CD4-positive, alpha-beta T cell (primary cell): ENCODE measurements around the gene STX8. TPM values are rescaled to one million over a fixed set of nuclear protein-coding genes. Genes with fewer than 3 reads are reported as not detected.

ENCODE experiments used
- ATAC-seq: fragments of 200-7000 bp; cut with Tn5 transposase; one replicate; pipeline ENCODE4 v1.10.0; 2022; ENCODE audit warnings: mild to moderate bottlenecking; ENCODE audit not compliant: poor library complexity
- CTCF ChIA-PET: fragments of 350-600 bp; sonication (Branson Sonifier 250); formaldehyde crosslinking; loops from one replicate; lab custom pipeline; 2021; ENCODE audit warnings: antibody characterized with exemption, inconsistent platforms; lab: Charles Lee
- POLR2A ChIA-PET: fragments of 350-600 bp; sonication (Branson Sonifier 250); formaldehyde crosslinking; loops from one replicate; lab custom pipeline; 2021; ENCODE audit warnings: antibody characterized with exemption, inconsistent platforms; lab: Charles Lee
- DNase-seq, 14 experiments: peaks; one replicate each; pipeline ENCODE4 v3.0.0-alpha.2; 2013 to 2020; ENCODE audit warnings: mixed read lengths in 2 of 14
- H3K27ac ChIP-seq, 2 donors: one replicate each; pipeline versions ENCODE4 v1.5.1 to v1.7.0; 2013; ENCODE audit warnings: low read length in 2 of 2, low read depth in 1 of 2, mild to moderate bottlenecking in 1 of 2
- H3K27me3 ChIP-seq, 2 experiments: 1 replicate in 1 of 2; 2 replicates in 1 of 2; pipeline versions ENCODE4 v1.6.1 to v1.7.0; 2013; ENCODE audit warnings: low read length in 2 of 2, control low read depth in 1 of 2, mild to moderate bottlenecking in 1 of 2, moderate library complexity in 1 of 2; ENCODE audit not compliant: insufficient read depth in 2 of 2, control insufficient read depth in 1 of 2
- H3K36me3 ChIP-seq: one replicate; pipeline ENCODE4 v1.6.1; 2013; ENCODE audit warnings: low read length, control low read depth; ENCODE audit not compliant: insufficient read depth
- H3K4me1 ChIP-seq: one replicate; pipeline ENCODE4 v1.6.1; 2013; ENCODE audit warnings: low read length, control low read depth; ENCODE audit not compliant: insufficient read depth
- H3K4me3 ChIP-seq: one replicate; pipeline ENCODE4 v1.5.1; 2013; ENCODE audit warnings: mild to moderate bottlenecking, low read length, moderate library complexity
- H3K9me3 ChIP-seq, 2 experiments: 1 replicate in 1 of 2; 2 replicates in 1 of 2; pipeline versions ENCODE4 v1.6.1 to v1.7.0; 2013; ENCODE audit warnings: low read length in 2 of 2, mild to moderate bottlenecking in 2 of 2, control low read depth in 1 of 2, moderate library complexity in 1 of 2; ENCODE audit not compliant: control insufficient read depth in 1 of 2, insufficient read depth in 1 of 2
- H3K27ac Mint-ChIP-seq: one replicate; pipeline ENCODE4 v1.8.0; 2020; ENCODE audit warnings: mixed read lengths
- H3K27me3 Mint-ChIP-seq: one replicate; pipeline ENCODE4 v1.8.0; 2021; ENCODE audit warnings: mixed read lengths
- H3K36me3 Mint-ChIP-seq: one replicate; pipeline ENCODE4 v1.8.0; 2021; ENCODE audit warnings: low read depth, mixed read lengths
- H3K4me1 Mint-ChIP-seq: one replicate; pipeline ENCODE4 v1.8.0; 2021; ENCODE audit warnings: low read depth, mixed read lengths
- H3K4me3 Mint-ChIP-seq: one replicate; pipeline ENCODE4 v1.8.0; 2020; ENCODE audit warnings: mild to moderate bottlenecking, mixed read lengths
- H3K9me3 Mint-ChIP-seq: one replicate; pipeline ENCODE4 v1.8.0; 2020; ENCODE audit warnings: mixed read lengths
- CTCF ChIP-seq: fragments of 200-600 bp; IDR thresholded peaks from one replicate; pipeline ENCODE4 v1.8.0; 2022; ENCODE audit warnings: antibody characterized with exemption, mild to moderate bottlenecking
- intact Hi-C, 2 experiments: fragments of 100-400 bp; cut with DNase I in 1 of 2; cut with micrococcal nuclease in 1 of 2; formaldehyde crosslinking; loops; one replicate each; pipeline versions ENCODE4 v1.15.1 to v1.9.0; 2023 to 2025; cut with DNase I, micrococcal nuclease
- total RNA-seq, 174 experiments: library from RNA in 2 of 174; stranded (reverse) in 2 of 174; gene quantifications; one replicate each; pipeline ENCODE4 v1.2.3 and lab custom pipeline; 2021 to 2026

The STX8 gene
- total RNA-seq, 2 experiments from 2014 or later: 52.2 to 63.2 TPM

- peaks cover 0 to 7% of the 10 kb centered on the region in 2 experiments for H3K9me3 ChIP-seq
- Mint-ChIP-seq H3K4me3 (no peak overlapping the region), H3K4me1 (no peaks in the 10 kb centered on the region), H3K9me3 (no peaks in the 10 kb centered on the region), H3K27me3 (no peaks in the 10 kb centered on the region), H3K36me3 (no peaks in the 10 kb centered on the region), H3K27ac (no peak overlapping the region)
- ATAC-seq: no peak
- H3K4me1 ChIP-seq: peaks cover 14% of the 10 kb centered on the region
- ChIA-PET POLR2A (no interaction called here), CTCF (no interaction called here)
- intact Hi-C loops: no loop called here
- no peaks in the 10 kb centered on the region for H3K36me3 ChIP-seq
- no peak overlapping the region for H3K4me3 ChIP-seq
- H3K27ac ChIP-seq: no peak overlapping the region
- H3K27me3 ChIP-seq: peaks cover 0 to under 1% of the 10 kb centered on the region in 2 experiments
- no peak for DNase-seq
- TF ChIP-seq CTCF: no peak
Measured at GRCh38 chr17:9223531-9223930, 352.1 kb downstream of the STX8 start.

GRCh38 chr17:9221922-9222180 lies 353.8 kb downstream of the STX8 start:
- H3K9me3 Mint-ChIP-seq: peaks cover 5% of the 10 kb centered on the region
- no peak for ATAC-seq
- Histone ChIP-seq H3K4me3 (no peak overlapping the region), H3K4me1 (peaks cover 11% of the 10 kb centered on the region), H3K9me3 (peaks cover 0 to 8% of the 10 kb centered on the region in 2 experiments), H3K27ac (no peak overlapping the region), H3K36me3 (no peaks in the 10 kb centered on the region), H3K27me3 (peaks cover 0 to 2% of the 10 kb centered on the region in 2 experiments)
- no peaks in the 10 kb centered on the region for H3K27me3 Mint-ChIP-seq
- intact Hi-C loops: no loop called here
- no peak overlapping the region for H3K27ac Mint-ChIP-seq
- TF ChIP-seq CTCF: no peak
- ChIA-PET POLR2A (no interaction called here), CTCF (no interaction called here)
- H3K4me3 Mint-ChIP-seq: no peak overlapping the region
- H3K36me3 Mint-ChIP-seq: no peaks in the 10 kb centered on the region
- no peaks in the 10 kb centered on the region for H3K4me1 Mint-ChIP-seq
- no peak for DNase-seq

- POLR2A ChIA-PET: no interaction called here
Measured at GRCh38 chr17:9221147-9221921, 354.3 kb downstream of the STX8 start.

More at GRCh38 chr17:9221147-9221921, 354.3 kb downstream of the STX8 start:
- Histone ChIP-seq H3K27me3 (peaks cover 0 to 2% of the 10 kb centered on the region in 2 experiments), H3K4me3 (no peak overlapping the region), H3K9me3 (peaks cover 0 to 14% of the 10 kb centered on the region in 2 experiments), H3K36me3 (no peaks in the 10 kb centered on the region), H3K4me1 (peaks cover 6% of the 10 kb centered on the region), H3K27ac (no peak overlapping the region)
- Mint-ChIP-seq H3K9me3 (peaks cover 6% of the 10 kb centered on the region), H3K27me3 (no peaks in the 10 kb centered on the region), H3K4me1 (no peaks in the 10 kb centered on the region), H3K36me3 (no peaks in the 10 kb centered on the region), H3K4me3 (no peak overlapping the region), H3K27ac (no peak overlapping the region)
- DNase-seq (no peak), ATAC-seq (no peak)
- intact Hi-C loops: no loop called here
- CTCF ChIA-PET: no interaction called here
- no peak for TF ChIP-seq CTCF
